G401.6 (cell line): ENCODE results near the gene PHACTR3.
"Not testable (repeated sequence)": the region's sequence is repeated elsewhere in the genome, so short reads cannot be mapped to it uniquely, and the experiment has no call there.

Source experiments
- FAIRE-seq: peaks from 2 replicates; lab custom pipeline; 2012; peaks lifted over from hg19 to GRCh38; lab: Jason Lieb, UNC

PHACTR3 gene

DNA sequence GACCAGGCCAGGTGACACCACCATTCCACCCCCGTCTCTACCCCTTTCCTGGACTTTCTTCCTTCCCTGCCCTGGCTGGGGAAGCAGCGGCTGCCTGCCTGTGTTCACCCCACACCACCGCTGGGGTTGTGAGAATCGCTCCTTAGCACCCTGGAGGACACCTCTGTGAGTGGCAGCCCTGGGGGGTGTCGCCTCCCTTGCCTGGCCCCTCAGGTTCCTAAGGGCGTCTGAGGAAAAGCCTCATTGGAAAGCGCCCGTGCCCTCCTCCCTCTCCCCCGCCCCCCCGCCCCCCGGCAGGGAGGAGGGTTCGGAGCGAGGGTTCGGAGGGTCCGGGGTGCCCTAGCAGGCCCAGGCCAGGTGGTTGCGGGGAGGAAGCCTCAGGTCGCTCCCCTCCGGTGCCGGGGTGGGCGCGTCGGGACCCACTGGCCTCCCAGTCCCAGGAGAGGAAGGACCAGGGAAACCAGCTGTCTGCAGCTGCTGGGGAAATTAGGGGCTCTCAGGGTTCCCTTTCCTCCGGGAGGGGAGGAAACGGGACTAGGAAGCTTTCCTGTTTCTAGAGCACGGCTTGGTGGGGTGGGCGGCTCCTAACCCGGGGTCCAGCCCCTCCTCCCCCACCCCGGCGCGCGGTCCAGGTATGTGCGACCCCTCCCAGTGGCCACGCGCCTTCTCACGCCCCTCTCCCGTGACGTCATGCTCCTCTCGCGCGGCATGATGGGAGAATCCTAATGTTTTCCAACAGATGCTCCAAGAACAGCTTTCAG lies at the start of gene PHACTR3:
Gene PHACTR3 (plus strand): TSS at position 760 of the 761 bp plus-strand sequence. CDS start 475 bp downstream, outside the sequence.
- FAIRE-seq = no peak

DNA sequence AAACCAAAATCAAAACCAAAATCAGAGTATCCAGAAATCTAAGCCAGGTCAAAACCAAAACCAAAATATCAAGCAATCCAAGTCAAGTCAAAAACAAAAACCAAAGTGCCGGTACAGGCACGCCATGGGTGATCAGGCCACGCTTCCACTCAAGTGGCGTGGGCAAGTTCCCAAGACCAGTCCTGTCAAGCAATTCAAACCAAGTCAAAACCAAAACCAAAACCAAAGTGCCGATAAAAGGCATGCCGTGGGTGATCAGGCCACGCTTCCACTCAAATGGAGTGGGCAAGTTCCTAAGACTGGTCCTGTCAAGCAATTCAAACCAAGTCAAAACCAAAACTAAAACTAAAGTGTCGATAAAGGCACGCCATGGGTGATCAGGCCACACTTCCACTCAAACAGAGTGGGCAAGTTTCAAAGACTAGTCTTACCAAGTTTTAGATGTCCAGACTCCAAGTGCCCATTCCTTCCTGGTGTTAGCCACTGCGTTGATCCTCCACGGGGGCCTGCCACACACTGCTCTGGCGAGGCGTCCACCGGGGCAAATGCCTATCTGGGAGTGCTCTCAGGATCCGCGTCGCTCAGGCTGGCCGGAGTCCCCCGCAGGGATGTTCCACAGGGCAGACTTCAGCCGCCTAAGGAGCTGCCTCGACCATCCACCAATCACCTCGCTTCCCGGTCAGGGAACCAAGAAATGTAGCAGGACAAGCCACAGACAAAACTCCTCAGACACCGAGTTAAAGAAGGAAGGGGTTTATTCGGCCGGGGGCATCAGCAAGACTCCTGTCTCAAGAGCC lies 46.4 kb upstream of the PHACTR3 start:
- FAIRE-seq = not testable (repeated sequence)

DNA sequence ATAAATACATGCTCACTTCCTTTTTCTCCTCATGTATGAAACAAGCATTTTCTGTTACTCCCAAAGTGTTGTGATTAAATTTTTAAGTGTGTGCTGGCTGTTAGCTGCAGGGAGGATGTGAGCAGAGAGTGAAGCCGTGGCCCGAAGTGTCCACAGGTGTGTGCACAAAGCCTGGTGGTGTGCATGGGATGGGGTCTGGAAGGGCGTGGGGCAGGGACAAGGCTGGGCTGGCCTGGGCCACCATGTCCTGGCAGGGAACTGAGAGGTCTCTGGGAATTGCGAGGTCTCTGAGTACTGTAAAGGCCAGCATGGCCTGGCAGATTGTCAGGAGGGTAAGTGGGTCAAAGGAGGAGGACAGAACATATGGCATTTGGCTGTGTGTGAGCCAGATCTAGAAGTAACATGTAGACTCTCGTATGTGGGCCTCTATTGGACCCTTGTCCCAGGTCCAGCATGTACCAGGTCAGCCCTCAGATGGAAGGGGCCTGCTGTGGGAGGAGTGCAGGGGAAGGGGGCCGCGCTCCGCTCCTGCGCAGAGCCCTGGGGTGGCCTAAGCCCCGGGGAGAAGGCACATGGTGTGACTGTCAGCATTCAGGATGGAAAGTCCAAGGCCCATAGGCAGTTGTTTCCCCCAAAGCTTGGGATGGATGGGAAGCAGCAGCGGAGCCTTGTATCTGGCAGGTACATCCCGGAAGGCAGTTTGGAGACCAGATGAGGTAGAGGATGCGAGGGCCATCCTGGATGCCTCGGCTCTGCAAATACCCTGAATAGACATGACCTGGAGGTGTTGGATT lies 45.1 kb upstream of the PHACTR3 start:
- FAIRE-seq = no peak

DNA sequence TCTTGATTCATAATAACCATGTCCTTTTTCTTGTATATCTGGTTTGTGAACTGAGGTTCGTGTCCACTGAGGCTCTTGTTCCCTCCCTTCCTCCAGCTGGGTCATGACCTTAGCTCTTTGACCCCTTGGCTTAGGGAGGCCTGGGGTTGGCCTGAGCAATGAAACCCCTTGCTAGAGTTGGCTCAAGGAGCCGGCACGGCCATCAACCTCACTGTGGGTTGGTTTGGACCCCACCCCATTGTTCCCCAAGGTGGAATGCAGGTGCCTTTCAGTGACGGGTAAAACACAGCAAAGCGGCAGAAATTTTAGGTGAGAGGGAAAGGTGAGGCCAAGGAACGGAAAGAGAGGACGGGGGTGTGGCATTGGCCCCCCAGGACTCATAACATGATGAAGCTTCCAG lies 44.5 kb upstream of the PHACTR3 start:
- FAIRE-seq = no peak

- FAIRE-seq = peak; percentile 46
Measured at GRCh38 chr20:59560588-59561227, 43.6 kb upstream of the PHACTR3 start.

DNA sequence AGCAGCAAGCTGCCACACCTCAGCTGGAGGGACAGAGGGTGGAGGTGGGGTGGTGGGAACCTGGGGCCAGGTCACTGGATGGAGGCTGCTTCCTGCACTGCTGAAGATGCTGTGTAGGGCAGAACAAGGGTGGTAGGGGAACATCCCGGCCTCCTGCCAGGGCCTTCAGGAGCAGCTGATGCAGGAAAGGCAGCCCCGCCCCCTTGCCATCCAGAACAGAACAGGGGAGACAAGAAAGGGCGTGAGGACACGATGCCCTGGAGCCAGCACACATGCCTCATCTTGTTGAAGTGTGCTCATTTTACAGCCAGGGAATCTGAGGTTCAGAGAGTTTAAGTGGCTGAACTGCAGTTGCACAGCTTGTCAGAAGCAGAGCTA lies 43.1 kb upstream of the PHACTR3 start:
- FAIRE-seq = no peak

DNA sequence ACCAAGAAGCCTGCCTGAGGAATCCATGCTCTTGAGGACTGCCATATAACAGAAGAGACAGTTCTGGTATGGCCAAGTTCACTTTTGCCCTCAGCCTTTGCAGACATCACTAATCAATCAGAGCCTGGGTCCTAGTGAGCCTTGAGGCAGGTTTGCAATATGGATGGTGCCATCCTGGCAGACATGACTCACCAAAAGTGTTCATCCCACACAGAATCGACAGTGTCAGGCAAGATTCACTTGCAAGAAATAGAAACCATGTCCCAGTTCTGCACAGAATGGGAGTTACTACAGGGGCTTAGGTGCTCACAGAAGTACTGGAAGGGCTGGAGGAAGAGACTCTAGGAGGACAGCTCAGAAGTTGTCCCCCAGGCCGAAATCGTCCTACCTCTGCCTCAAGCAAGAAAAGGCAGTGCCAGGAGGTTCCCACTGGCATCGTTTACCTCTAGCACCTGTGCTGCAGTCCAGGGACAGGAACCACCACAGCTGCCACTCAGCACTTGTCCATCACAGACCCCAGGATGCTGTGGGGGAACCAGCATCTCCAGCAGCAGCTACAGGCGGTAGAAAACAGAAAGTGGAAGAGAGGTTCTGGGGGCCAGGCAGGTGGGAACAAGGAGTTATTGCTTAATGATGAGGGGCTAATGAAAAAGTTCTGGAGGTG lies 42.6 kb upstream of the PHACTR3 start:
- no peak for FAIRE-seq

- FAIRE-seq = no peak
Measured at GRCh38 chr20:59564171-59564570, 40.2 kb upstream of the PHACTR3 start.

DNA sequence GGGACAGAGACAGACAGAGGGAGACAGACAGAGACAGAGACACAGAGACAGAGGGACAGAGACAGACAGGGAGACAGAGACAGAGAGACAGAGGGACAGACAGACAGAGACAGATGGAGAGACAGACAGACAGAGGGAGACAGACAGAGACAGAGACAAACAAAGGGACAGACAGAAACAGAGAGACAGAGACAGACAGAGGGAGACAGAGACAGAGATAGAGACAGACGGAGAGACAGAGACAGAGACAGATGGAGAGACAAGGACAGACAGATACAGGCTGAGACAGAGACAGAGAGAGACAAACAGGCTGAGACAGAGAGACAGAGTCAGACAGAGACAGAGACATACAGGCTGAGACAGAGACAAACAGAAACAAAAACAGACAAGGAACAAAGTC lies 39.4 kb upstream of the PHACTR3 start:
- FAIRE-seq = no peak

DNA sequence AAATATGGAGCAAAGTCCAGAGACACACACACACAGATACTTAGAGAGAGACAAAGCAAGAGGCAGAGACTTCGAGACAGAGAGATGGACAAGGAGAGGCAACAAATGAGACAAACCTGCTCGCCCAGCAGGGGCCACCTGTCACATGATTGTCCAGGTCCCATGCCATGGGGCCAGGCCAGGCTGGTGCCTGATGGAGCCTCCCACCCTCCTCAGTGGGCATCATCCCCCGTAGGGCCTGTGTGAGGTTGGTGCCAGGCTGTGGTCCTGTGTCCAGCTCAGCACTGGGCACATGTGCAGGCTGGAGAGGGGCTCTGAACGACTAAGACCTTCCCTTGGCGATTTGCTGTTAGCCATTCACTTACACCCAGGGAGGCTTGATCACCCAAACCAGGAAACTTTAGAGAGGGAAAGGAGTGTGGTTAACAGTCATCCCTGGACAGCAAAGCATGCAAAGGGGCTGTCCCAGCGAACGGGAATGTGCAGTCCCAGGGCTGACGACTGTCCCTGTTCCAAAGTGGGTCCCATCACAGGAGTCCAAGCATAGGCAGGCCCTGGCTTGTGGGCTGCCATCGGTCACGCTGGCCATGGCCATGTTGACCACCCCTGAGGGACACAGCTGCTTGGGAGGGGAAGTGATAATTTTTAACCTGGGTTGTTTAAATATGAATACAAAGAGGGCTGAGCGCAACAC lies 38.4 kb upstream of the PHACTR3 start:
- no peak for FAIRE-seq

GRCh38 chr20:59566631-59567524 lies 37.5 kb upstream of the PHACTR3 start:
- no peak for FAIRE-seq

DNA sequence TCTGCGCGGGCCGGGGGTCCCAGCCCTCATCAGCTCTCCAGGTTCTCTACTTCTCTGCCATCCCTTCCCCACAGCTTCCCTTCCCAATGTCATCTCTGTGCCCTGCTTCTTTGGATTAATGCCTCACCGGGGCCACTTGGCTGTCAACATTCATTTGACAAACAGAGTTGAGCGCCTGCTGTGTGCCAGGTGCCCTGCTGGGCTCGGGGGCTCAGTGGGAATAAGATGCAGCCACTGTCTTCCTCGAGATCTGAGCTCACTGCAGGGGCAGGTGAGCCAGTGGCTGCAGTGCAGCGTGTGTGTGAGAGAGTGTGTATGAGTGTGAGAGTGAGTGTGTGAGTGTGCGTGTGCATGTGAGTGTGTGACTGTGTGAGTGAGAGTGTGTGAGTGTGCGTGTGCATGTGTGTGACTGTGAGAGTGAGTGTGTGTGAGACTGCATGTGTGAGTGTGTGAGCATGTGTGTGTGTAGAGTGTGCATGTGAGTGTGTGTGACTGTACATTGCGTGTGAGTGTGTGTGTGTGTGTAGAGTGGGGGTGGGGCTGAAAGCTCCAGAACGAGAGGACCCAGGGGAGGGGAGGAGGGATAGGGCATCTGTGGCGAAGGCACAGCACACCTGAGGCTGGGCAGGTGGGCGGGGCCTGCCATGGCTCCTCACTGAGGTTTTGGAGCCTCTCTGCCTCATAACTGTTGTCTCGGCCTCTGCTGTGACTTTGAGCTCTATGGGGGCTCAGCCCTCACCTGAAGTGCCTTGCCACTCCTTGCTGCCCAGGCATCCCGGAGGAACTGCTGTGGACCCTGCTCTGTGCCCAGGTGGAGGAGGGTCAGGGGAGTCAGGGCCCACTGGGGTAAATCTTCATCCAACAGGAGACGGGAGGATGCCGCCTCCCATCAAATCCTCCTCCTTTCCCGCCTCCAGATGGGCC lies 36.5 kb upstream of the PHACTR3 start:
- FAIRE-seq = no peak

- no peak for FAIRE-seq
Measured at GRCh38 chr20:59568509-59569024, 35.8 kb upstream of the PHACTR3 start.

DNA sequence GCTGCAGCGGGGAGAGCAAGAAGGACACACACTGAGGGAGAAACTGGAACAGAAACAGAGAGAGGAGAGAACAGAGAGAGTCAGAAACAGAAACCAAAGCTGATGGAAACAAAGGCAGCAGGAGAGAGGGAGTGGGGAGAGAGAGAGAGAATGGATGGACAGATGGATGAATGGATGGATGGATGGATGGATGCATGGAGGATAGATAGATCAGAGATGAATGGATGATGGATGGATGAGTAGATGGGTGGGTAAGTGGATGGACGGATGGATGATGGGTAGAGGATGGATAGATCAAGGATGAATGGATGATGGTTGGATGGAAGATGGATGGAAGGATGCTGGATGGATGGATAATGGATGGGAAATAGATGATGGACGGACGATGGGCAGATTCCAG lies 35.0 kb upstream of the PHACTR3 start:
- FAIRE-seq = no peak

- FAIRE-seq = no peak
Measured at GRCh38 chr20:59571151-59571550, 33.2 kb upstream of the PHACTR3 start.

DNA sequence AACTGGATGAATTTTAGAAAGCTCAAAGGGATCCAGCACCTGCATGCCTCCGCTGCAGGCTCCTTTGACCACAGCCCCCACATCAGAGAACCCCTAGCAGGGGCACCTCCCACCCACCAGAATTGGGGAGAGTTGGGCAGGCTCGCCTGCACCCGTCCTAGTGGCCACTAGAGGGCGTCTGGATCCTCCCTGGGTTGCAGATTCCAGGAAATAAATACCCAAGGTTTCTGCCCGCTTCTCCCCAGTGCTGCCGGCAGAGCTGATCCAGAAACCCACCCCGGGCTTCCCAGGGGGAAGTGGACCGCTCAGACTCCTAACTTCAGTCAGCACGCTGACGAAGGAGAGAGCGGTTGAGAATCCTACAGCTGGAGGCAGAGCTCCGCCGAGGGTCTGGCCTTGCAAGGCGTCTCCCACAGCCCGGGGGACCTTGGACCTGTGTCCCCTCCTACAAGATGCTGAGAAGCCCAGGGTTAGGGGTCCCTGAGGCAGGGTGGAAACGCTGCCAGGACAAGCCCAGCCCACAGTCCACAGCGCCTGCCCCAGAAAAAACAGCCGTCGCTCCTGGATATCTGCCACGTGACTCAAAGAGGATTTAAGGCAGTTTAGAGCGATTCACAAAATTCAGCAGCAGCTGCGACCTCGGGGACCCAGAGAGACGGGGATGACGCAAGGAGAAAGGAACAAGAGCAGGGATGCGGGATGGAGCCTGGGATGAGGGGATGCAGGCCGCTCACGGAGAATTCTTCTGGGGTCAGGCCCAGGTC lies 32.6 kb upstream of the PHACTR3 start:
- FAIRE-seq = no peak

DNA sequence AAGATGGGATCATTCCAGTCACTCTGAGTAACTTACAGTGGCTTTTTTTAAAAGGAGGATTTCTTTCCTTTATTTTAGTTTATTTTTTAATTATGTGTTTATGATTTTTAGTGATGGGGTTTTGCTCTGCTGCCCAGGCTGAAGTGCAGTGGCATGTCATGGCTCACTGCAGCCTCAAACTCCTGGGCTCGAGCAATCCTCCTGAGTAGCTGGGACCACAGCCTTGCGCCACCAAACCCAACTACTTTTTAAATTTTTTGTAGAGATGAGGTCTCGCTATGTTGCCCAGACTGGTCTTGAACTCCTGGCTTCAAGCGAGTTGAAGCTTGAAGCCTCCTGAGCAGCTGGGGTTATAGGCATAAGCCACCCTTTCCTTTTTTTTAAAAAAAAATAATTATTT lies 31.8 kb upstream of the PHACTR3 start:
- FAIRE-seq = no peak

DNA sequence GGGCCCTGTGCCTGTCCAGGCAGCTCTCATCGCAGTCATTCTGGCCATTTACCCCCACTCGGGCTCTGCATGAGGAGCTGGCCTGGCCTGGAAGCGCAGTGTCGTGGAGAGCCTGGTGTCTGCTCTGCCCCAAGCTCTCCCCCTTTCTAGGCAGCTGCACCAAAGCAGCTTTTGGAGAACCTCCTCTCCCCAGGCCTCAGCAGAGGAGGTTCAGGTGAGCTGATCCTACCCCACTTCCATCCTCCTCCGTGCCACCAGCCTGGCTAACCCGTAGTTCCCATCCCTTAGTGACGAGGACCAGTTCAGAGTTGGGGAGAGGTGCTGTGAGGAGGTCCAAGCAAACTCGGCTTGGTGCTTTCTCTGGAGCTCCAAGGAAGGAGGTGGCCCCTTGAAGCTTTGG lies 30.5 kb upstream of the PHACTR3 start:
- FAIRE-seq = no peak
